Measurements from ENCODE around the gene PACSIN2. TPM values are rescaled to one million over a fixed set of nuclear protein-coding genes. Genes with fewer than 3 reads are reported as not detected.
"Not testable (repeated sequence)": the region's sequence is repeated elsewhere in the genome, so short reads cannot be mapped to it uniquely, and the experiment has no call there.

The PACSIN2 gene
- total RNA-seq, 1 experiment from 2014 or later, result 8.3 TPM

- H3K4me3 ChIP-seq (ENCODE audit: low read length), result no peak overlapping the region
- no peaks in the 10 kb centered on the region for H3K27me3 ChIP-seq (ENCODE audit: low read length)
- H3K4me2 ChIP-seq (ENCODE audit: low read depth, low read length, poor library complexity, severe bottlenecking), result no peak overlapping the region
- no peak for DNase-seq
- no peak overlapping the region for H3K9ac ChIP-seq (ENCODE audit: low read length)
- no peak overlapping the region for H3K27ac ChIP-seq (ENCODE audit: low read length)
- H3K9me3 ChIP-seq (ENCODE audit: low read length), result no peaks in the 10 kb centered on the region
- no peaks in the 10 kb centered on the region for H3K36me3 ChIP-seq (ENCODE audit: insufficient read depth, low read length)
- H2AFZ ChIP-seq (ENCODE audit: low read length), result no peak overlapping the region
- H3K9me2 ChIP-seq (replicated peaks; ENCODE audit: insufficient read depth, low read length), result no peaks in the 10 kb centered on the region
- H3K79me2 ChIP-seq (ENCODE audit: low read length), result no peaks in the 10 kb centered on the region
- H4K20me1 ChIP-seq (ENCODE audit: insufficient read depth, low read depth, low read length), result no peaks in the 10 kb centered on the region
- H3K4me1 ChIP-seq (ENCODE audit: low read length), result no peaks in the 10 kb centered on the region
Measured at GRCh38 chr22:43039800-43040199, 24.9 kb upstream of the PACSIN2 start.

DNA sequence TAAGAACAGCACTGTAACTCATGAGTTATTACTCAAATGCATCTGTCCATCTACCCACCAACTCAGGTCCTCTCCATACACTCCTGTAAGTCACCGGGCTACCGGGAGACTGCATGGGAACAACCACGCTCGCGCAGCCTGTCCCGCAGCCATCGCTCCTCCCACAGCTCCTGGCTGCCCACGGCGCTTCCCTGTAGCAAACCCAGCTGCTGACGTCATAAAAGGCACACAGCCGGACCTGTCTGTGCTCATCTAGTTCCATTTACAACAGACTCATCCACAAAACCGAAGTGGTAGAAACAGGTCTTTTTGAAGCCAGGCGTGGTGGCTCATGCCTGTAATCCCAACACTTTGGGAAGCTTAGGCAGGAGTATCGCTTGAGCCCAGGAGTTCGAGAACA, 23.4 kb upstream of the PACSIN2 start:
- Histone ChIP-seq H3K79me2 (ENCODE audit: low read length) (no peaks in the 10 kb centered on the region), H2AFZ (ENCODE audit: low read length) (no peak overlapping the region), H3K9me2 (replicated peaks; ENCODE audit: insufficient read depth, low read length) (no peaks in the 10 kb centered on the region), H4K20me1 (ENCODE audit: insufficient read depth, low read depth, low read length) (no peaks in the 10 kb centered on the region), H3K4me3 (ENCODE audit: low read length) (no peak overlapping the region), H3K4me2 (ENCODE audit: low read depth, low read length, poor library complexity, severe bottlenecking) (no peak overlapping the region), H3K9ac (ENCODE audit: low read length) (no peak overlapping the region), H3K27ac (ENCODE audit: low read length) (no peak overlapping the region), H3K9me3 (ENCODE audit: low read length) (no peaks in the 10 kb centered on the region), H3K27me3 (ENCODE audit: low read length) (no peaks in the 10 kb centered on the region), H3K36me3 (ENCODE audit: insufficient read depth, low read length) (no peaks in the 10 kb centered on the region), H3K4me1 (ENCODE audit: low read length) (no peaks in the 10 kb centered on the region)
- DNase-seq, result no peak

GRCh38 chr22:43036282-43036829, 21.4 kb upstream of the PACSIN2 start:
- no peaks in the 10 kb centered on the region for H3K4me1 ChIP-seq (ENCODE audit: low read length)
- H3K9me2 ChIP-seq (replicated peaks; ENCODE audit: insufficient read depth, low read length), result no peaks in the 10 kb centered on the region
- no peak overlapping the region for H2AFZ ChIP-seq (ENCODE audit: low read length)
- H3K79me2 ChIP-seq (ENCODE audit: low read length), result no peaks in the 10 kb centered on the region
- H3K27ac ChIP-seq (ENCODE audit: low read length), result no peak overlapping the region
- H3K36me3 ChIP-seq (ENCODE audit: insufficient read depth, low read length), result no peaks in the 10 kb centered on the region
- no peak for DNase-seq
- no peaks in the 10 kb centered on the region for H3K9me3 ChIP-seq (ENCODE audit: low read length)
- H3K9ac ChIP-seq (ENCODE audit: low read length), result no peak overlapping the region
- no peak overlapping the region for H3K4me2 ChIP-seq (ENCODE audit: low read depth, low read length, poor library complexity, severe bottlenecking)
- no peak overlapping the region for H3K4me3 ChIP-seq (ENCODE audit: low read length)
- H3K27me3 ChIP-seq (ENCODE audit: low read length), result no peaks in the 10 kb centered on the region
- no peaks in the 10 kb centered on the region for H4K20me1 ChIP-seq (ENCODE audit: insufficient read depth, low read depth, low read length)

DNA sequence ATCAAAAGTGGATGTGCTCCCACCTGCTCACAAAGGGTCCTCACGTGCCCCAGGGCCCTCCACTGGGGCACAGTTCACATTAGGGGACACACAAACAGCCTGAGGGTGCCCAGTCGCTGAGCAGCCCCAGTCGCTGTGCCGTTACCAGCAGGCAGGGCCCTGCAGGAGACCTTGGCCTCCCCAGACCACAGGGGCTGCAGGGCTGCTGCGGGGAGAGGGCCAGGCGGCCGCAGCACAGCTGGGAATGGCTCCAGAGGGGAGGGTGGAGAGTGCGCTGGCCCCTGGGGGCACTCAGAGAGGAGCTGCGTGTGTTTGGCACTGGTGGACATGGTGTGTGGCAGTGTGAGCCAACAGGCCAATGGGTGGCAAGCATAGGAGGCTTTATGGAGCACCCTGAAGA, 20.3 kb upstream of the PACSIN2 start:
- Histone ChIP-seq H3K4me2 (ENCODE audit: low read depth, low read length, poor library complexity, severe bottlenecking) (no peak overlapping the region), H3K36me3 (ENCODE audit: insufficient read depth, low read length) (no peaks in the 10 kb centered on the region), H3K27ac (ENCODE audit: low read length) (no peak overlapping the region), H3K9me3 (ENCODE audit: low read length) (no peaks in the 10 kb centered on the region), H3K9me2 (replicated peaks; ENCODE audit: insufficient read depth, low read length) (no peaks in the 10 kb centered on the region), H3K9ac (ENCODE audit: low read length) (no peak overlapping the region), H3K27me3 (ENCODE audit: low read length) (no peaks in the 10 kb centered on the region), H3K4me1 (ENCODE audit: low read length) (no peaks in the 10 kb centered on the region), H3K79me2 (ENCODE audit: low read length) (no peaks in the 10 kb centered on the region), H4K20me1 (ENCODE audit: insufficient read depth, low read depth, low read length) (no peaks in the 10 kb centered on the region), H3K4me3 (ENCODE audit: low read length) (no peak overlapping the region), H2AFZ (ENCODE audit: low read length) (no peak overlapping the region)
- DNase-seq, result no peak

DNA sequence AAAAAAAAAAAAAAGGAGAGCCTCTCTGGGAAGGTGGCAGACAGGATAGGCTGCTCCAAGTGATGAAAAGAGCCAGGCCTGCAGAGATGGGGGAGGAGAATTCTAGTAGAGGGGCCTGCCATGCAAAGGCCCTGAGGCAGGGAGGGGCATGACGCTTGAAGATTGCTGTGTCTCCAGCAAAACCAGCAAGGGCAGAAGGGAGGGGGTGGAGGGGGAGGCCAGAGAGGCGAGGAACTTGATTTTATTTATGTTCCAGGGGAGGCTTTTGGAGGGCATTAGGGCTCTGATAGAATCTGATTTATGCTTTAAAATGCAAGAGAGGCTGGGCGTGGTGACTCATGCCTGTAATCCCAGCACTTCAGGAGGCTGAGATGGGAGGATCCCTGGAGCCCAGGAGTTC, 16.7 kb upstream of the PACSIN2 start:
- Histone ChIP-seq H3K27ac (ENCODE audit: low read length) (no peak overlapping the region), H3K4me2 (ENCODE audit: low read depth, low read length, poor library complexity, severe bottlenecking) (no peak overlapping the region), H3K9me3 (ENCODE audit: low read length) (no peaks in the 10 kb centered on the region), H3K36me3 (ENCODE audit: insufficient read depth, low read length) (no peaks in the 10 kb centered on the region), H3K27me3 (ENCODE audit: low read length) (no peaks in the 10 kb centered on the region), H4K20me1 (ENCODE audit: insufficient read depth, low read depth, low read length) (no peaks in the 10 kb centered on the region), H3K4me3 (ENCODE audit: low read length) (no peak overlapping the region), H3K4me1 (ENCODE audit: low read length) (no peaks in the 10 kb centered on the region), H3K79me2 (ENCODE audit: low read length) (no peaks in the 10 kb centered on the region), H3K9me2 (replicated peaks; ENCODE audit: insufficient read depth, low read length) (no peaks in the 10 kb centered on the region), H2AFZ (ENCODE audit: low read length) (no peak overlapping the region), H3K9ac (ENCODE audit: low read length) (no peak overlapping the region)
- no peak for DNase-seq

GRCh38 chr22:43018615-43019014, 3.7 kb upstream of the PACSIN2 start:
- no peaks in the 10 kb centered on the region for H3K9me3 ChIP-seq (ENCODE audit: low read length)

DNA sequence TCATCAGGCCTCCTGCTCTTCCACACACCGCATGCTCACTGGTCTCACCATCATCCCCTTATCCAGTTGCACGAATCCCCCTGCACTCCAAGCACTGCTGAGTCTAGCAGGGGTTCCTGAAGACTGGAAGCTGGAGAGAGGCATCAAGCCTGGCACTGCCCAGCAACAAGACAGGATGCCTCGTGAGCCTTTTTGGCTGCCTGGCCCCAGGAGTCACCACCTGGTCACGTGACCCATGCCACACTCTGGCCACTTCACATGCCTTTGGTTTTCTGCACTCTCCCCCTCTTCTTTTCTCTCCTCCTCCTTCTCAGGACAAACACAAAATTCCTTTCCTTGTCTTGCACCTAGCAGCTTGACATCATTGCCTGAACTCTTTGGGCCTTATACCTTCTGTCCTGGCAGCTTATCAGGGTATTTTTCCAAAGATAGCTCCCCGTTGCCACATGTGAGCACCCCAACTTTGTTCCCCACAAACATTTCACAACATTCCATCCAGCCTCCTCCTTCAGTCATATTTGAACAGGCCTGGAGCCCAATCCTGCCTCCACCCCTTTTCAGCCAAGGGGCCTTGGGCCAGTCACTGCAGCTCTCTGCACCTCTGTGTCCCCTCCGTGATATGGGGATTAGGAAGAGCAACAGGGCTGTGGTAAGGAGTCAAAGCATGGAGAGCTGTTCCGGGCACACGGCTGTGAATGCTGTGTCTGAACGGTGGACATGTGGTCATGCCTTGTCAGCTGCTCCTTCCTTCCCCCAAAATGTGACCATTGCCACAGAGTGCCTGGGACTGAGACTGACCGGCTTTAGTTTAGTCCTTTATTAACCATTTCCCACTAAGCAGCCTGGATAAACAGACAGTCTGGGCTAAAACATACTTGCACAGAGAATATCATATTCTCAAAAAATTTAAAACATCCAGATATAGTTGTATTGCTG, 2.8 kb upstream of the PACSIN2 start:
- H3K9me3 ChIP-seq (ENCODE audit: low read length), result no peaks in the 10 kb centered on the region
- H3K9ac ChIP-seq (ENCODE audit: low read length), result no peak overlapping the region
- H3K27ac ChIP-seq (ENCODE audit: low read length), result no peak overlapping the region
- H2AFZ ChIP-seq (ENCODE audit: low read length), result no peak overlapping the region
- H3K4me3 ChIP-seq (ENCODE audit: low read length), result no peak overlapping the region
- no peaks in the 10 kb centered on the region for H3K9me2 ChIP-seq (replicated peaks; ENCODE audit: insufficient read depth, low read length)
- peaks cover 9% of the 10 kb centered on the region for H4K20me1 ChIP-seq (ENCODE audit: insufficient read depth, low read depth, low read length)
- H3K27me3 ChIP-seq (ENCODE audit: low read length), result no peaks in the 10 kb centered on the region
- H3K4me1 ChIP-seq (ENCODE audit: low read length), result peaks cover 16% of the 10 kb centered on the region
- no peaks in the 10 kb centered on the region for H3K36me3 ChIP-seq (ENCODE audit: insufficient read depth, low read length)
- H3K4me2 ChIP-seq (ENCODE audit: low read depth, low read length, poor library complexity, severe bottlenecking), result no peak overlapping the region
- DNase-seq, result no peak
- no peaks in the 10 kb centered on the region for H3K79me2 ChIP-seq (ENCODE audit: low read length)

More at GRCh38 chr22:43018615-43019014, 3.7 kb upstream of the PACSIN2 start:
- Histone ChIP-seq H3K36me3 (ENCODE audit: insufficient read depth, low read length) (no peaks in the 10 kb centered on the region), H3K27me3 (ENCODE audit: low read length) (no peaks in the 10 kb centered on the region), H3K27ac (ENCODE audit: low read length) (no peak overlapping the region), H3K4me3 (ENCODE audit: low read length) (no peak overlapping the region), H3K9ac (ENCODE audit: low read length) (no peak overlapping the region), H3K4me1 (ENCODE audit: low read length) (peaks cover 14% of the 10 kb centered on the region), H4K20me1 (ENCODE audit: insufficient read depth, low read depth, low read length) (peaks cover 2% of the 10 kb centered on the region; the same call in 1 of the 2 replicates), H2AFZ (ENCODE audit: low read length) (no peak overlapping the region), H3K4me2 (ENCODE audit: low read depth, low read length, poor library complexity, severe bottlenecking) (no peak overlapping the region), H3K9me2 (replicated peaks; ENCODE audit: insufficient read depth, low read length) (no peaks in the 10 kb centered on the region), H3K79me2 (ENCODE audit: low read length) (no peaks in the 10 kb centered on the region)
- no peak for DNase-seq

DNA sequence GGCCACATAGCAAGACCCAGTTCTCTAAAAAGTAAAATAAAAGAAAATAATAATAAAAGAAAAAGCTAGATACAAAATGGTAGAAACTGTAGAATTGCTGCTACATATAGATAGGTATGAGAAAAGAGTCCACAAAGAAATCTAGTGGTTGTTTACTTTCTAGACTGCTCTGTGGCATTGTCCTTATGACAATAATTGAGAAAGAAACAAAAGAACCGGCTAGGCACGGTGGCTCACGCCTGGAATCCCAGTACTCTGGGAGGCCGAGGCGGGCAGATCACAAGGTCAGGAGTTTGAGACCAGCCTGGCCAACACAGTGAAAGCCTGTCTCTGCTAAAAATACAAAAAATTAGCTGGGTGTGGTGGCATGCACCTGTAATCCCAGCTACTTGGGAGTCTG, 1.2 kb upstream of the PACSIN2 start:
- peaks cover 16% of the 10 kb centered on the region for H3K4me1 ChIP-seq (ENCODE audit: low read length)
- not testable (repeated sequence) for H3K36me3 ChIP-seq (ENCODE audit: insufficient read depth, low read length); H3K79me2 ChIP-seq (ENCODE audit: low read length); H3K9ac ChIP-seq (ENCODE audit: low read length); H2AFZ ChIP-seq (ENCODE audit: low read length); DNase-seq; H3K9me3 ChIP-seq (ENCODE audit: low read length); H3K27me3 ChIP-seq (ENCODE audit: low read length); H3K4me3 ChIP-seq (ENCODE audit: low read length); H3K9me2 ChIP-seq (replicated peaks; ENCODE audit: insufficient read depth, low read length); H3K4me2 ChIP-seq (ENCODE audit: low read depth, low read length, poor library complexity, severe bottlenecking); H3K27ac ChIP-seq (ENCODE audit: low read length)
- H4K20me1 ChIP-seq (ENCODE audit: insufficient read depth, low read depth, low read length), result peaks cover 11% of the 10 kb centered on the region

Measured in Karpas-422 (cell line).